Measurements from ENCODE around the gene CEP131.

DNA sequence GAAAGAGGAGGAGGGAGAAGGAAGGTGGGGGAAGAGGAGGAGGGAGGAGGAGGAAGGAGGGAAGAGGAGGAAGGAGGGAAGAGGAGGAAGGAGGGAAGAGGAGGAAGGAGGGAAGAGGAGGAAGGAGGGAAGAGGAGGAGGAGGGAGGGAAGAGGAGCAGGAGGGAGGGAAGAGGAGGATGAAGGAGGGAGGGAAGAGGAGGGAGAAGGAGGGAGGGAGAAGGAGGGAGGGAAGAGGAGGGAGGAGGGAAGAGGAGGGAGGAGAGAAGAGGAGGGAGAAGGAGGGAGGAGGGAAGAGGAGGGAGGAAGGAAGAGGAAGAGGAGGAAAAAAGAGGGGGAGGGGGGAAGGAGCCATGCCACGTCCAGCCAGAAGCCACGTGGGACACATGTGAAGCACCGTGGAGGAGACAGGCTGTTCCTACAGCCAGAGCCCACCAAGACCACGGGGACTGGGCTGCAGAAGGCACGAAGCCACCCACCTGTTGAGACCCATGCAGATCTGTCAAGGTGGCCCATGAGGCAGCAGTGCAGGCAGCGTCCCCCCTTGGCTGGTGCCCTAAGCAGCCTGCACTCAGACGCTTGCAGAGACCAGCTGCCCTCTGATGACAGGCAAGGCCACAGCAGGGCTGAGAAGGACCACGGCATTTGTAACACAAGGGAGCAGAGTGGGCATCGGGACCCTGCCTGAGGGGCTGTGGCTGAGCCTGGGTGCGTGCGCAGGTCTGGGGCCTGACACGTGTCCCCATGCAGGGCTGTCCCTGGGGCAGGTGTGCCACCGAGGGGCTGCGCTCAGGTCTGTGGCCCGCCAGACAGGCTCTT, 26.7 kb upstream of the CEP131 start:
- TF ChIP-seq, protein P1, sequence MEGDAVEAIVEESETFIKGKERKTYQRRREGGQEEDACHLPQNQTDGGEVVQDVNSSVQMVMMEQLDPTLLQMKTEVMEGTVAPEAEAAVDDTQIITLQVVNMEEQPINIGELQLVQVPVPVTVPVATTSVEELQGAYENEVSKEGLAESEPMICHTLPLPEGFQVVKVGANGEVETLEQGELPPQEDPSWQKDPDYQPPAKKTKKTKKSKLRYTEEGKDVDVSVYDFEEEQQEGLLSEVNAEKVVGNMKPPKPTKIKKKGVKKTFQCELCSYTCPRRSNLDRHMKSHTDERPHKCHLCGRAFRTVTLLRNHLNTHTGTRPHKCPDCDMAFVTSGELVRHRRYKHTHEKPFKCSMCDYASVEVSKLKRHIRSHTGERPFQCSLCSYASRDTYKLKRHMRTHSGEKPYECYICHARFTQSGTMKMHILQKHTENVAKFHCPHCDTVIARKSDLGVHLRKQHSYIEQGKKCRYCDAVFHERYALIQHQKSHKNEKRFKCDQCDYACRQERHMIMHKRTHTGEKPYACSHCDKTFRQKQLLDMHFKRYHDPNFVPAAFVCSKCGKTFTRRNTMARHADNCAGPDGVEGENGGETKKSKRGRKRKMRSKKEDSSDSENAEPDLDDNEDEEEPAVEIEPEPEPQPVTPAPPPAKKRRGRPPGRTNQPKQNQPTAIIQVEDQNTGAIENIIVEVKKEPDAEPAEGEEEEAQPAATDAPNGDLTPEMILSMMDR (IDR thresholded peaks at IDR 0.05), result no peak
- TF ChIP-seq POLR2A (IDR thresholded peaks at IDR 0.05), result no peak

Measured in vagina (tissue), 2 donors.